ENCODE data around the gene SORCS3.

GRCh38 chr10:104689105-104689504, 48.0 kb downstream of the SORCS3 start:
- TF ChIP-seq CTCF (IDR thresholded peaks at IDR 0.05) (no peak), ZFX (IDR thresholded peaks at IDR 0.05; ENCODE audit: borderline replicate concordance) (no peak)
